Measurements from ENCODE around the gene RFK.

The RFK gene

GRCh38 chr9:76405868-76406267 lies 11.6 kb upstream of the RFK start:
- no peak for DNase-seq

GRCh38 chr9:76405340-76405739 lies 11.1 kb upstream of the RFK start:
- DNase-seq, result no peak

GRCh38 chr9:76404401-76404800 lies 10.2 kb upstream of the RFK start:
- DNase-seq, result no peak

DNA sequence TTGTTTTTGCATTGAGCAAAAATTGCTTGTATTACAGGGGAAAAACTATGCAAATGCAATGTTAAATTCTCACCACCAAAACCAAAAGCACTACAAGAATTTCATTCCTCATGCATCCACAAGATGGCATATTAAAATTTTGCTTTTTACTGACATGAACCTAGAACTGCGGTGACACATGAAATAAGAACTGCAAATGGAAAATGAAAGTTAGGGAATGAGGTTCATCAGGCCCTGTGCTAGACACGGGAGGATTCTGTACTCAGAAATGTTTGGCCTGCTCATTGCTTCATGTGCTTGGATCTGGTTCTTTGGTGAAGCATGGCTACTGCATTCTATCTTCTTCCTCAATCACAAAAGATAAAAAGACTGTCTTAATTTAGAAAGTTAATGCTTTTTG lies 9.1 kb upstream of the RFK start:
- DNase-seq, result no peak

DNA sequence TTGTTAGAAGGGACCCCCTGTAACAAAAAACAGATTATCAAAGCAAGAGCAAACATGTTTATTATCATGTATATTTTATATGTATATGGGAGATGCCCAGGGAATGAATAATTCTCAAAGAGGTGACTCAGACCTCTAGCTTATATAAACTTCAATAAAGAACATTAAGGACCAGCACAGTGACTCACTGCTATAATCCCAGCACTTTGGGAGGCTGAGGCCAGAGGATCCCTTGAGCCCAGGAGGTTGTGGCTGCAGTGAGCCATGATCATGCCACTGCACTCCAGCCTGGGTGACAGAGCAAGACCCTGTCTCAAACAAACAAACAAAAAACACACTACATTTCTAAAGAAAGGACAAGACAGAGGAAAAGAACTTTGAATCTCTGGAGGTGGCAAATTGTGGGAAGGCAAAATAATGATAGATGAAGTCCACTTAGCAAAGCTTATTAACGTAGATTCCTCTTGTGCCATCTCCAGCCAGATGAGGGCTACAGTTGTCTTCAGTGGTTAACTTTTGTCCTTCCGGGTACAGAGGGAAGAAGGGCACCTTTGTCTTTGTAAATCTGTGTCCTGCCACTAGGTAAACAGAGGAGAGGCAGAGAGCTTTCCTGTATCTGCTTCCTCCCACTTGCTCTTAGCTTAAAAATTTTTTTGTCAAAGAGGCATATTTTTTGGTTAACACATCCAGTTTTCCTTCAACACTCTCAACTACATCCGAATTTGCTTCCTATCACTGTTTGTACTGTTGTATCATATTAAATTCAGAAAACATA lies 7.5 kb upstream of the RFK start:
- no peak for DNase-seq

- DNase-seq, result no peak
Observed at GRCh38 chr9:76401176-76401575, 7.0 kb upstream of the RFK start.

- no peak for DNase-seq
Observed at GRCh38 chr9:76400534-76401096, 6.4 kb upstream of the RFK start.

DNA sequence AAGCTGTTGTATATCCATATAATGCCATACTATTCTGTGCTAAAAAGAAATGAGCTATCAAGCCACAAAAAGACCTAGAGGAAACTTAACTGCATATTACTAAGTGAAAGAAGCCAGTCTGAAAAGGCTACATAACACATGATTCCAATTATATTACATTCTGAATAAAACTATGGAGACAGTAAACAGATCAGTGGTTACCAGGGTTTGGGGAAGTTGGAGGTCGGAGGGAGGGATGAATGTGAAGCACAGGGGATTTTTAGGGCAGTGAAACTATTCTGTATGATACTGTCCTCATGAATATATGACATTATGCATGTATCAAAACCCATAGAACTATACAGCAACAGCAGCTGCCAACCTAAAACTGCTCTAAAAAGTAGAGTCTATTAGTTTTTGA lies 5.6 kb upstream of the RFK start:
- DNase-seq, result no peak

- DNase-seq, result no peak
Observed at GRCh38 chr9:76396597-76396996, 2.4 kb upstream of the RFK start.

DNA sequence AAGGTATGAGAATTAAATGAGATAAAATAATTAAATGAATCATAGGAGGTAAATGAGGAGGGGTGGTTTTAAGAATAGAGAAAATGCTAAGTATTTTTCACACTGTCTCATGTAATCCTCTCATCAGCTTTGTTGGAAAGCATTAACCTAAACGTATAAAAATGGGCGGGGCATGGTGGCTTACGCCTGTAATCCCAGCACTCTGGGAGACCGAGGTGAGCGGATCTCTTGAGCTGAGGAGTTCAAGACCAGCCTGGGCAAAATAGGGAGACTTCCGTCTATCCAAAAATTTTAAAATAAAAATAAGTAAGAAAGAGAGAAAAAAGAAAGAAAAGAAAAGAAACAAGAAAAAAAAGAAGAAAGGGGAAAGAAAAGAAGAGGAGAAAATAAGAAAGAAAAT lies 1.9 kb upstream of the RFK start:
- DNase-seq, result no peak

DNA sequence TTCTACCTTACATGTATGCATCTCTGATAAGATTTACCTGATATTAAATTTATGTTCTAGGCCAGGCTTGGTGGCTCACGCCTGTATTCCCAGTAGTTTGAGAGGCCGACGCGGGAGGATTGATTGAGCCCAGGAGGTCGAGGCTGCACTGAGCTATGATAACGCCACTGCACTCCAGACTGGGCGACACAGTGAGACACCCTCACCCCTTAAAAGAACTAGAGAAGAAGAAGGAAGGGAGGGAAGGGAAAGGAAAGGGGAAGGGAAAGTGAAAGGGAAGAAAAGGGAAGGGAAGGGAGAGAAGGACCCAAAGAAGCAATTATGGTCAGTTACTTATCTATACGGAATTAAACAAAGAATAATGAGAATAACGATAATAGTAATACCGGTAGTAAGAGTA lies 1.2 kb upstream of the RFK start:
- no peak for DNase-seq

DNA sequence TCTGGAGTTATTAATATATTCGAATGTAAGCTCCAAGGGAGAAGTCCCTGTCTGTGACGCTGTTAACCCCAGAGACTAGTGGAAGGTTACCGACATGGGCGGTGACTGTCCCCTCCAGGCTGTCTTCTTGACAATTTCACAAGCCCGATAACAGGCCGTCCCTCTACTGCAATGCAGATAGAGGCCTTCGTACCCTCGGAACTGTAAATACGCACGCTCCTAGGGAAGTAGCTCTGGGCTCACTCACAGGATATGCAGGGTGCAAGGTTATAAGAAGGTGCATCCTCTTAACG lies 680 bp upstream of the RFK start:
- peak; percentile 53 for DNase-seq

DNA sequence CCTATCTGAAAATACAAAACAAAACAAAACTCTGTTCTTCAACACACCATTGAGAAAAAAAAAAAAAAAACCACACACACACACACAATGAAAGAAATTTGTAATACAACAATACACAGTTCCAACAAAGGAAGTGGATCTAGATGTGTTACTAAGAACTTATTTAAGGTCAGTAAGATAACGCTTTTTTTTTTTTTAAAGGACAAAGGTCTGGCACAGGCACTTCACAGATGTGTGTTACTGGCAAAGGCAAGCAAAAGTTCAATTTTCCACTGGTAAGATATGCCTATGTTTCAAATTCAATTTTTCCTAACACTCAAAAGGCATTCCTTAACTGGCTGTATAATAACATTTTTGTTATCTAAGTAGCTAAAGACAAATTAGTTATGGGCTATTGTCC lies 3.6 kb downstream of the RFK start:
- no peak for DNase-seq

- no peak for DNase-seq
Observed at GRCh38 chr9:76379494-76379893, 14.7 kb downstream of the RFK start.

DNA sequence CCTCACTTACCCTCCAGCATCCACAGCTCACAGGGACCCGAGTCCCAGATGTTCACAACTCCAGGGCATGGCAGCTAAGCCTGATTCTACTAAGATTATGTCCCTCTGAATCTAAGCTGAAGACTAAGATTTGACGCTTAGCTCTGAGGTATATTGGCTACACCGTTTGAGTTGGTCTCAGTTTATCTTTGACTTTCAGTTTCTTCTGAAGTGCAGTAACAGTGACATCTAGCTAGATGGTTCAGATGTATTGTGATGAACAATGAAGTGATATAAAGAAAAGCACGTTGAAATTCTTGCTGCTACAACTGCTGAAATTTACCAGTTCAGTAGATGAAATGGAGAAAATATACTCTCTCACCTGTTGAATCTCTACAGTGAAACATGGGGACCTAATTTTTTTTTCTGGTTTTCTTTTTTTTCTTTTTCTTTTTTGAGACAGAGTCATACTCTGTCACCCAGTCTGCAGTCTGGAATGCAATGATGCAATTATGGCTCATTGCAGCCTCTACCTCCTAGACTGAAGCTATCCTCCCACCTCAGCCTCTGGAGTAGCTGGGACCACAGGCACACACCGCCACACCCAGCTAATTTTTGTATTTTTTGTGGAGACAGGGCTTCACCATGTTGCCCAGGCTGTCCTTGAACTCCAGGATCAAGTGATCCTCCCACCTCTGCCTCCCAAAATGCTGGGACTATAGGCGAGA lies 15.7 kb downstream of the RFK start:
- DNase-seq, result no peak

GRCh38 chr9:76377791-76378190 lies 16.4 kb downstream of the RFK start:
- DNase-seq, result no peak

- no peak for DNase-seq
Observed at GRCh38 chr9:76374783-76375559, 19.3 kb downstream of the RFK start.

- no peak for DNase-seq
Observed at GRCh38 chr9:76373784-76374474, 20.3 kb downstream of the RFK start.

GRCh38 chr9:76373173-76373783 lies 20.9 kb downstream of the RFK start:
- no peak for DNase-seq

DNA sequence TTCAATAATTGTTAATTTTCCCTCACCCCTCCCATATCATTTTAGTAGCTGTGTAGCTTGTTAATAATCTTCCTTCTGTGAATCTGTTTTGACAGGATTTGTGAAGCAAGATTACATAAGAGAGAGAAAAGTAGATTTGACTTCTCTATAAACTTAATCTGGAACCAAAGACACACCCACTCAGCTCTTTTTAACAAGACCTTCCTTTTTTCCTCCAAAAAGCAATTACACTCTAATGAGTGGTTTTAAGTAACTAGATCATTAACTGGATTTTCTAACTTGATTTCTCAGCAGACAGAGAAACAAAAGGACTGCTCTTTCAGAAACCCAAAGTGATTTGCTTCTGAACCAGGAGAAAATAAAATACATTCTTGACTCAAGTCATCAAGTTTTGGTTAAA lies 21.9 kb downstream of the RFK start:
- no peak for DNase-seq

GRCh38 chr9:76371901-76372300 lies 22.3 kb downstream of the RFK start:
- DNase-seq, result no peak

GRCh38 chr9:76370396-76371023 lies 23.7 kb downstream of the RFK start:
- DNase-seq, result no peak
